K562 (cell line): Measurements from ENCODE around the gene AGFG2. TPM values are rescaled to one million over a fixed set of nuclear protein-coding genes. Genes with fewer than 3 reads are reported as not detected.

Experiments used
- ASH1L ChIP-seq: fragments of 450-650 bp; IDR thresholded peaks from 2 replicates; pipeline ENCODE4 v1.6.1; 2018; ENCODE audit warnings: borderline replicate concordance, mild to moderate bottlenecking, low read depth; ENCODE audit not compliant: partially characterized antibody
- C11orf30 ChIP-seq: fragments of 450-650 bp; IDR thresholded peaks from 2 replicates; pipeline ENCODE4 v1.6.1; 2016; ENCODE audit warnings: low read depth, mild to moderate bottlenecking
- EP400 ChIP-seq: fragments of 450-650 bp; IDR thresholded peaks from 2 replicates; pipeline ENCODE4 v1.6.1; 2017; ENCODE audit warnings: antibody characterized with exemption, mild to moderate bottlenecking, moderate library complexity
- POU5F1 ChIP-seq: fragments of 150-350 bp; IDR thresholded peaks from 2 replicates; pipeline ENCODE4 v1.6.1; 2014; ENCODE audit warnings: borderline replicate concordance, low read length, low read depth, mild to moderate bottlenecking; ENCODE audit not compliant: partially characterized antibody
- REST ChIP-seq, 2 experiments: fragments of 450-650 bp; formaldehyde crosslinking in 1 of 2; IDR thresholded peaks; 2 replicates each; pipeline versions ENCODE4 v1.4.0 to v1.6.1; 2014 to 2020; ENCODE audit warnings: mild to moderate bottlenecking in 2 of 2, borderline replicate concordance in 1 of 2, low read depth in 1 of 2
- SIN3B ChIP-seq: fragments of 450-650 bp; IDR thresholded peaks from 2 replicates; pipeline ENCODE4 v1.6.1; 2017; ENCODE audit warnings: low read depth, mild to moderate bottlenecking, moderate library complexity
- THRB ChIP-seq: fragments of 450-650 bp; formaldehyde crosslinking; conservative IDR thresholded peaks from 2 replicates; pipeline ENCODE4 v1.4.0; 2022; ENCODE audit warnings: mild to moderate bottlenecking, missing genetic modification characterization
- TOE1 ChIP-seq, 2 experiments: fragments of 450-650 bp in 1 of 2; sonication (generic) in 1 of 2; formaldehyde crosslinking in 1 of 2; IDR thresholded peaks; 2 replicates each; pipeline versions ENCODE4 v1.7.1 to v1.8.0; 2016 to 2022; ENCODE audit warnings: borderline replicate concordance in 2 of 2, mild to moderate bottlenecking in 2 of 2, antibody characterized with exemption in 1 of 2, inconsistent platforms in 1 of 2, low read depth in 1 of 2, missing genetic modification reagents in 1 of 2, moderate library complexity in 1 of 2
- ZC3H11A ChIP-seq: IDR thresholded peaks from 2 replicates; pipeline ENCODE4 v1.6.1; 2012; ENCODE audit warnings: low read depth, low read length, improper control_type of control experiment
- ZMIZ1 ChIP-seq, 2 experiments: fragments of 150-350 bp in 1 of 2; IDR thresholded peaks; 2 replicates each; pipeline ENCODE4 v1.6.1; 2012 to 2016; ENCODE audit warnings: low read depth in 2 of 2, low read length in 2 of 2, mild to moderate bottlenecking in 1 of 2, moderate library complexity in 1 of 2
- polyA plus RNA-seq, 8 experiments: library from polyadenylated mRNA; depleted of rRNA in 4 of 8; stranded (reverse) in 5 of 8; unstranded in 3 of 8; fragments of >200 nt; fragmentation: Nextera tagmentation in 2 of 8; fragmentation: Illumina TruSeq in 1 of 8; extraction: Ambion mirVana in 2 of 8; extraction: Trizol in 1 of 8; gene quantifications; 2 replicates each; pipeline versions ENCODE4 v1.2.1 to v1.2.3, GENCODE V29; 2011 to 2014; ENCODE audit warnings: inconsistent platforms in 1 of 8, missing spikeins in 1 of 8
- total RNA-seq, 7 experiments: library from RNA; depleted of rRNA in 6 of 7; stranded (reverse); fragments of >200 nt in 6 of 7; fragmentation: Illumina TruSeq in 2 of 7; extraction: Trizol in 2 of 7; gene quantifications; 2 replicates each; pipeline versions ENCODE4 v1.2.1 to v1.2.3, GENCODE V29; 2011 to 2021; ENCODE audit warnings: low replicate concordance in 1 of 7

The AGFG2 gene
- total and polyA plus RNA-seq, 9 of the 15 experiments (the other 6 are each of a cell fraction or from before 2014, with no cell fraction given), result 0.31 to 23.1 (median 6.5) TPM

GRCh38 chr7:100585511-100586265, 46.7 kb downstream of the AGFG2 start, which contains the start of gene LRCH4 (continued):
- TF ChIP-seq TOE1 (IDR thresholded peaks at IDR 0.05; ENCODE audit: borderline replicate concordance), result peak; percentile 98
- TF ChIP-seq TOE1 (CRISPR knock-in tag; IDR thresholded peaks at IDR 0.05; ENCODE audit: borderline replicate concordance, low read depth), result no peak
- TF ChIP-seq REST (IDR thresholded peaks at IDR 0.05; ENCODE audit: borderline replicate concordance), result peak; percentile 81
- peak; percentile 89 for TF ChIP-seq REST (CRISPR knock-in tag; IDR thresholded peaks at IDR 0.05; ENCODE audit: low read depth)
- TF ChIP-seq EP400, result peak; percentile 87
- peak; percentile 88 for TF ChIP-seq C11orf30
- peak in 1 of 2 experiments; percentile 80; a peak in 2 of 4 replicates for TF ChIP-seq ZMIZ1 (IDR thresholded peaks at IDR 0.05; ENCODE audit: low read depth in 2 of 2, low read length in 2 of 2)
- 0 out of 2 replicates have a peak, but pooled peaks have one; percentile 13 for TF ChIP-seq THRB (CRISPR knock-in tag)
- TF ChIP-seq ASH1L, result no peak
- peak; percentile 87 for TF ChIP-seq SIN3B
- TF ChIP-seq ZC3H11A, result no peak
- peak; percentile 91 for TF ChIP-seq POU5F1
